K562 (cell line): ENCODE results near the gene TGM1. TPM values are rescaled to one million over a fixed set of nuclear protein-coding genes. Genes with fewer than 3 reads are reported as not detected.

Experiments used
- ARID2 ChIP-seq: fragments of 450-650 bp; IDR thresholded peaks from 2 replicates; pipeline ENCODE4 v1.6.1; 2017; ENCODE audit warnings: antibody characterized with exemption, mild to moderate bottlenecking
- CBFB ChIP-seq: sonication (generic); formaldehyde crosslinking; IDR thresholded peaks from 2 replicates; pipeline ENCODE4 v1.4.0; 2020; ENCODE audit warnings: mild to moderate bottlenecking, missing genetic modification reagents
- CC2D1A ChIP-seq: fragments of 450-650 bp; IDR thresholded peaks from 2 replicates; pipeline ENCODE4 v1.6.1; 2017; ENCODE audit warnings: mild to moderate bottlenecking
- LEF1 ChIP-seq: fragments of 450-650 bp; IDR thresholded peaks from 2 replicates; pipeline ENCODE4 v1.6.1; 2016; ENCODE audit warnings: mild to moderate bottlenecking
- NR1H2 ChIP-seq: sonication (generic); formaldehyde crosslinking; IDR thresholded peaks from 2 replicates; pipeline ENCODE4 v1.4.0; 2020; ENCODE audit warnings: mild to moderate bottlenecking, missing genetic modification reagents
- RAD21 ChIP-seq, 2 experiments: fragments of 250-450 bp in 1 of 2; fragments of 450-650 bp in 1 of 2; sonication (Bioruptor Pico) in 1 of 2; formaldehyde crosslinking in 1 of 2; IDR thresholded peaks in 1 of 2; conservative IDR thresholded peaks in 1 of 2; 2 replicates each; pipeline versions ENCODE4 v1.4.0 to v1.8.0; 2020 to 2022; ENCODE audit warnings: mild to moderate bottlenecking in 2 of 2, moderate library complexity in 1 of 2
- REST ChIP-seq, 2 experiments: fragments of 450-650 bp; formaldehyde crosslinking in 1 of 2; IDR thresholded peaks; 2 replicates each; pipeline versions ENCODE4 v1.4.0 to v1.6.1; 2014 to 2020; ENCODE audit warnings: mild to moderate bottlenecking in 2 of 2, borderline replicate concordance in 1 of 2, low read depth in 1 of 2
- SIN3B ChIP-seq: fragments of 450-650 bp; IDR thresholded peaks from 2 replicates; pipeline ENCODE4 v1.6.1; 2017; ENCODE audit warnings: low read depth, mild to moderate bottlenecking, moderate library complexity
- polyA plus RNA-seq, 8 experiments: library from polyadenylated mRNA; depleted of rRNA in 4 of 8; stranded (reverse) in 5 of 8; unstranded in 3 of 8; fragments of >200 nt; fragmentation: Nextera tagmentation in 2 of 8; fragmentation: Illumina TruSeq in 1 of 8; extraction: Ambion mirVana in 2 of 8; extraction: Trizol in 1 of 8; gene quantifications; 2 replicates each; pipeline versions ENCODE4 v1.2.1 to v1.2.3, GENCODE V29; 2011 to 2014; ENCODE audit warnings: inconsistent platforms in 1 of 8, missing spikeins in 1 of 8
- total RNA-seq, 7 experiments: library from RNA; depleted of rRNA in 6 of 7; stranded (reverse); fragments of >200 nt in 6 of 7; fragmentation: Illumina TruSeq in 2 of 7; extraction: Trizol in 2 of 7; gene quantifications; 2 replicates each; pipeline versions ENCODE4 v1.2.1 to v1.2.3, GENCODE V29; 2011 to 2021; ENCODE audit warnings: low replicate concordance in 1 of 7

TGM1 gene
- total and polyA plus RNA-seq, 9 of the 15 experiments (the other 6 are each of a cell fraction or from before 2014, with no cell fraction given) = 0.13 to 4.4 (median 0.88) TPM

GRCh38 chr14:24296341-24297157, 33.6 kb upstream of the TGM1 start (continued):
- peak; percentile 83 for TF ChIP-seq REST (IDR thresholded peaks at IDR 0.05; ENCODE audit: borderline replicate concordance)
- TF ChIP-seq REST (CRISPR knock-in tag; IDR thresholded peaks at IDR 0.05; ENCODE audit: low read depth) = no peak
- TF ChIP-seq LEF1 = no peak
- 0 out of 2 replicates have a peak, but pooled peaks have one; percentile 13 for TF ChIP-seq CBFB (CRISPR knock-in tag)
- TF ChIP-seq CC2D1A = 0 out of 2 replicates have a peak, but pooled peaks have one; percentile 54
- peak; percentile 72 for TF ChIP-seq ARID2
- TF ChIP-seq NR1H2 (CRISPR knock-in tag) = 0 out of 2 replicates have a peak, but pooled peaks have one; percentile 47
- TF ChIP-seq SIN3B = no peak
- peak; percentile 80 to 86 for TF ChIP-seq RAD21 (CRISPR knock-in tag; conservative IDR thresholded peaks at IDR 0.05 in 1 of 2, IDR thresholded peaks at IDR 0.05 in 1 of 2)
